Right forelimb (tissue), 1 donor: ENCODE results near the gene MEIS3.
A peak's percentile ranks its signal among the peaks of the same experiment; 100 is the strongest.
"Not testable (repeated sequence)": the region's sequence is repeated elsewhere in the genome, so short reads cannot be mapped to it uniquely, and the experiment has no call there.

ENCODE experiments used
- DNase-seq: peaks from one replicate; pipeline ENCODE4 v3.0.0-alpha.2; 2018

Gene MEIS3

GRCh38 chr19:47414469-47414868, 4.9 kb downstream of the MEIS3 start:
- DNase-seq = no peak

GRCh38 chr19:47413941-47414340, 5.4 kb downstream of the MEIS3 start:
- DNase-seq = no peak

- not testable (repeated sequence) for DNase-seq
These were observed 7.6 kb downstream of the MEIS3 start for GRCh38 chr19:47411696-47412095.

- DNase-seq = no peak
These were observed 8.2 kb downstream of the MEIS3 start for GRCh38 chr19:47411101-47411500.

GRCh38 chr19:47408156-47408938, 11.0 kb downstream of the MEIS3 start:
- no peak for DNase-seq

- no peak for DNase-seq
These were observed 11.9 kb downstream of the MEIS3 start for GRCh38 chr19:47407417-47407774.

- peak; percentile 58 for DNase-seq
These were observed 12.5 kb downstream of the MEIS3 start for GRCh38 chr19:47406711-47407416.

- no peak for DNase-seq
These were observed 13.4 kb downstream of the MEIS3 start for GRCh38 chr19:47405854-47406417.

GRCh38 chr19:47405197-47405550, 14.2 kb downstream of the MEIS3 start:
- DNase-seq = no peak

- DNase-seq = no peak
These were observed 14.8 kb downstream of the MEIS3 start for GRCh38 chr19:47404334-47405196.

- no peak for DNase-seq
These were observed 16.8 kb downstream of the MEIS3 start for GRCh38 chr19:47402504-47402903.

- DNase-seq = no peak
These were observed 20.4 kb downstream of the MEIS3 start for GRCh38 chr19:47398707-47399597.

- DNase-seq = peak; percentile 83
These were observed 27.7 kb downstream of the MEIS3 start for GRCh38 chr19:47391510-47392223.

GRCh38 chr19:47390533-47391488, 28.5 kb downstream of the MEIS3 start:
- no peak for DNase-seq

- no peak for DNase-seq
These were observed 30.2 kb downstream of the MEIS3 start for GRCh38 chr19:47389150-47389556.

- not testable (repeated sequence) for DNase-seq
These were observed 30.6 kb downstream of the MEIS3 start for GRCh38 chr19:47388721-47389120.

- not testable (repeated sequence) for DNase-seq
These were observed 31.7 kb downstream of the MEIS3 start for GRCh38 chr19:47387623-47388022.

- not testable (repeated sequence) for DNase-seq
These were observed 32.7 kb downstream of the MEIS3 start for GRCh38 chr19:47386582-47386981.

- not testable (repeated sequence) for DNase-seq
These were observed 34.8 kb downstream of the MEIS3 start for GRCh38 chr19:47384533-47384932.

GRCh38 chr19:47383890-47384289, 35.4 kb downstream of the MEIS3 start:
- not testable (repeated sequence) for DNase-seq
